Keratinocyte (primary cell): ENCODE measurements around the gene FCMR.

Experiments used
- CTCF ChIP-seq, 3 experiments: IDR thresholded peaks in 1 of 3; conservative IDR thresholded peaks in 1 of 3; optimal IDR thresholded peaks in 1 of 3; 2 replicates in 2 of 3; 3 replicates in 1 of 3; pipeline versions ENCODE3 to v1.5.1; 2011; ENCODE audit warnings: low read length in 3 of 3, mild to moderate bottlenecking in 3 of 3, moderate library complexity in 2 of 3, control low read depth in 1 of 3, inconsistent platforms in 1 of 3; ENCODE audit not compliant: insufficient read depth in 2 of 3; ENCODE audit errors: extremely low read depth in 1 of 3
- EZH2 ChIP-seq: IDR thresholded peaks from one replicate; pipeline ENCODE4 v1.6.1; 2012; ENCODE audit warnings: inconsistent platforms, mild to moderate bottlenecking, low read length, moderate library complexity

DNA sequence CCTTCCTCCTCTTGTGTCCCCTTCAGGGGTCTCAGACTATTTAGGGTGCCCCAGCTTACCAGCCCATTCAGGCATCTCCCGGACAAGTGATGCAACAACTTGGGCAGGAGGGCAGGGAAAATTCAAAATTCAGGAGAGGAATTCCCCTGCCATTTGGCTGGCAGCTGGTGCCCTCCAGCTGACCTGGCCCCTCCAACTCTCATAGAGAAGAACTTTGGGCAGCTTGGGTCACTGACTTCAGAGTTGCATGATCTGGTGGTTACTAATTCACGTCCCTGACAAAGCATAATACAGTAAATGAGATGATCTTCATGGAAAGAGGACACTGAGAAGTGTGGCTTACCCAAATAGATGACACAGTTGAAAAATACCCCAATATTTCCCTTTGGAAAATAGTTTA is 48.7 kb upstream of the FCMR start, which contains the start of gene FCAMR:
- TF ChIP-seq CTCF (optimal IDR thresholded peaks at IDR 0.05 in 1 of 3, IDR thresholded peaks at IDR 0.05 in 1 of 3, conservative IDR thresholded peaks at IDR 0.05 in 1 of 3; ENCODE audit: extremely low read depth in 1 of 3, insufficient read depth in 2 of 3, low read length in 3 of 3) (no peak), EZH2 (no peak)
